ENCODE measurements around the gene CHCT1. TPM values are rescaled to one million over a fixed set of nuclear protein-coding genes. Genes with fewer than 3 reads are reported as not detected.

Gene CHCT1
- total and polyA plus RNA-seq, 2 donors (not counting 3 experiments of a cell fraction or from before 2014, with no cell fraction given): not detected

DNA sequence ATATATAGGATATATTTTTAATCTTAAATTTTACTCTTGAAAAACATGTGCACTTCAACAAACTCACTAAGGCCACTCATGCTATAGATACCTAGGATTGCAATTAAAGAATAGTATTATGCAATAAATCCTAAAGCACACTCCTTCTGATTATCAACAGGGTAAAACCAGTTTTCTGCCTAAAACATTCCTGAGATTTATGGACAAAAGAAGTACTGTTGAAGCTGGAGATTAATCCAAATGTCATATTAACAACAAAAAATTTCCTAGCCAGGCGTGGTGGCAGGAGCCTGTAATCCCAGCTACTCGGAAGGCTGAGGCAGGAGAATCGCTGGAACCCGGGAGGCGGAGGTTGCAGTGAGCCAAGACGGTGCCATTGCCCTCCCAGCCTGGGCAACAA is 21.4 kb downstream of the CHCT1 start:
- Histone ChIP-seq H3K4me3 (replicated peaks in 1 of 3; ENCODE audit: insufficient read depth in 1 of 3, low read depth in 1 of 3, low read length in 3 of 3) (no peak overlapping the region), H3K36me3 (ENCODE audit: control insufficient read depth in 2 of 2, extremely low read depth in 1 of 2, insufficient read depth in 2 of 2, low read length in 2 of 2) (peaks cover 7% of the 10 kb centered on the region in 2 experiments), H3K27me3 (ENCODE audit: control insufficient read depth in 2 of 2, insufficient read depth in 2 of 2, low read length in 2 of 2) (no peaks in the 10 kb centered on the region), H3K79me2 (ENCODE audit: control insufficient read depth, insufficient read depth, low read length) (no peaks in the 10 kb centered on the region), H3K9ac (replicated peaks; ENCODE audit: extremely low read depth, insufficient read depth, low read length) (no peak overlapping the region), H3K4me1 (ENCODE audit: control insufficient read depth, extremely low read depth, insufficient read depth, low read length) (no peaks in the 10 kb centered on the region), H2AFZ (ENCODE audit: low read depth, low read length) (no peak overlapping the region), H4K20me1 (replicated peaks; ENCODE audit: control insufficient read depth, extremely low read depth, insufficient read depth, low read length) (no peaks in the 10 kb centered on the region), H3K9me1 (replicated peaks; ENCODE audit: control insufficient read depth, extremely low read depth, insufficient read depth, low read length) (no peaks in the 10 kb centered on the region), H3K4me2 (ENCODE audit: insufficient read depth, low read length) (no peak overlapping the region), H3K27ac (ENCODE audit: insufficient read depth, low read depth, low read length) (no peak overlapping the region), H3K9me3 (replicated peaks; ENCODE audit: control insufficient read depth, insufficient read depth, low read length) (no peaks in the 10 kb centered on the region)
- no TSS peak for BruUV-seq (replicated peaks)
- ChIA-PET POLR2A (no interaction called here), CTCF (no interaction called here)
- intact Hi-C loops (cut with micrococcal nuclease) (no loop called here), dilution Hi-C loops (cut with MboI; ENCODE audit: extremely low pct_ligation_motif_present, low sequenced_read_pairs) (no loop called here)
- TF ChIP-seq, protein P1, sequence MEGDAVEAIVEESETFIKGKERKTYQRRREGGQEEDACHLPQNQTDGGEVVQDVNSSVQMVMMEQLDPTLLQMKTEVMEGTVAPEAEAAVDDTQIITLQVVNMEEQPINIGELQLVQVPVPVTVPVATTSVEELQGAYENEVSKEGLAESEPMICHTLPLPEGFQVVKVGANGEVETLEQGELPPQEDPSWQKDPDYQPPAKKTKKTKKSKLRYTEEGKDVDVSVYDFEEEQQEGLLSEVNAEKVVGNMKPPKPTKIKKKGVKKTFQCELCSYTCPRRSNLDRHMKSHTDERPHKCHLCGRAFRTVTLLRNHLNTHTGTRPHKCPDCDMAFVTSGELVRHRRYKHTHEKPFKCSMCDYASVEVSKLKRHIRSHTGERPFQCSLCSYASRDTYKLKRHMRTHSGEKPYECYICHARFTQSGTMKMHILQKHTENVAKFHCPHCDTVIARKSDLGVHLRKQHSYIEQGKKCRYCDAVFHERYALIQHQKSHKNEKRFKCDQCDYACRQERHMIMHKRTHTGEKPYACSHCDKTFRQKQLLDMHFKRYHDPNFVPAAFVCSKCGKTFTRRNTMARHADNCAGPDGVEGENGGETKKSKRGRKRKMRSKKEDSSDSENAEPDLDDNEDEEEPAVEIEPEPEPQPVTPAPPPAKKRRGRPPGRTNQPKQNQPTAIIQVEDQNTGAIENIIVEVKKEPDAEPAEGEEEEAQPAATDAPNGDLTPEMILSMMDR (IDR thresholded peaks at IDR 0.05; ENCODE audit: extremely low read depth in 1 of 2, insufficient read depth in 1 of 2, low read depth in 1 of 2, low read length in 2 of 2): no peak
- no peak for TF ChIP-seq POLR2A (IDR thresholded peaks at IDR 0.05; ENCODE audit: low read depth, low read length)
- no peak for TF ChIP-seq EZH2 (IDR thresholded peaks at IDR 0.05; ENCODE audit: borderline replicate concordance, low read depth, low read length, severe bottlenecking)
- DNase-seq (ENCODE audit: low read depth, low spot score): no peak
- no peak for FAIRE-seq

DNA sequence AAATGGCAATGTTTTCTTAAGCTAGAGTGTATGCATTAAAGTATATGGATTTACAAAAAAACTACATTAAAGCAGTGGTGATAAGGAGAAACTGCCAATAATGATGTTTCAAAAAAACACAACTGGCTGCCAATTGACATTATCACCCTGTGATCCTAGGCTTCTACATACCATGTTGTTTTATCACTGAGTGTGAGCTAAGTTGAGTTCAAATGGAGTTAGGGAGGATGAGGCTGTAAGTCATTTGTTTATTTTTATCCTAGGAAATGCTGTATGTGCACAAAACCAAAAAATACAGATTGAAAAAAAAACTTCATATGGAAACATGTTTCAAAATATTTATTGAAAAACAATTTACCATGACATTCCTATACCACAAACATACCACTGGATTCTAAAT is 22.9 kb downstream of the CHCT1 start:
- intact Hi-C loops (cut with micrococcal nuclease) (no loop called here), dilution Hi-C loops (cut with MboI; ENCODE audit: extremely low pct_ligation_motif_present, low sequenced_read_pairs) (no loop called here)
- BruUV-seq (replicated peaks): no TSS peak
- CTCF ChIA-PET: interaction anchor here (1.3 to 1.4 kb wide), 2 partner anchors 61 to 193 kb away, joined by 4 to 5 read pairs; no protein-coding TSS in a partner anchor
- DNase-seq (ENCODE audit: low read depth, low spot score): no peak
- no peak overlapping the region for H3K4me2 ChIP-seq (ENCODE audit: insufficient read depth, low read length)
- H3K9me1 ChIP-seq (replicated peaks; ENCODE audit: control insufficient read depth, extremely low read depth, insufficient read depth, low read length): no peaks in the 10 kb centered on the region
- no peaks in the 10 kb centered on the region for H3K4me1 ChIP-seq (ENCODE audit: control insufficient read depth, extremely low read depth, insufficient read depth, low read length)
- POLR2A ChIA-PET: no interaction called here
- no peak overlapping the region for H3K27ac ChIP-seq (ENCODE audit: insufficient read depth, low read depth, low read length)
- H3K9me3 ChIP-seq (replicated peaks; ENCODE audit: control insufficient read depth, insufficient read depth, low read length): no peaks in the 10 kb centered on the region
- FAIRE-seq: no peak
- no peaks in the 10 kb centered on the region for H3K27me3 ChIP-seq (ENCODE audit: control insufficient read depth in 2 of 2, insufficient read depth in 2 of 2, low read length in 2 of 2)
- no peaks in the 10 kb centered on the region for H3K79me2 ChIP-seq (ENCODE audit: control insufficient read depth, insufficient read depth, low read length)
- H3K4me3 ChIP-seq (replicated peaks in 1 of 3; ENCODE audit: insufficient read depth in 1 of 3, low read depth in 1 of 3, low read length in 3 of 3): no peak overlapping the region
- H3K9ac ChIP-seq (replicated peaks; ENCODE audit: extremely low read depth, insufficient read depth, low read length): no peak overlapping the region
- no peak overlapping the region for H2AFZ ChIP-seq (ENCODE audit: low read depth, low read length)
- no peaks in the 10 kb centered on the region for H4K20me1 ChIP-seq (replicated peaks; ENCODE audit: control insufficient read depth, extremely low read depth, insufficient read depth, low read length)
- H3K36me3 ChIP-seq (ENCODE audit: control insufficient read depth in 2 of 2, extremely low read depth in 1 of 2, insufficient read depth in 2 of 2, low read length in 2 of 2): peaks cover 7 to 9% of the 10 kb centered on the region in 2 experiments
- no peak for TF ChIP-seq POLR2A (IDR thresholded peaks at IDR 0.05; ENCODE audit: low read depth, low read length)
- TF ChIP-seq MYC (IDR thresholded peaks at IDR 0.05; ENCODE audit: low read depth, low read length): no peak
- TF ChIP-seq, protein P1 (IDR thresholded peaks at IDR 0.05; ENCODE audit: extremely low read depth in 1 of 2, insufficient read depth in 1 of 2, low read depth in 1 of 2, low read length in 2 of 2): no peak
- no peak for TF ChIP-seq EZH2 (IDR thresholded peaks at IDR 0.05; ENCODE audit: borderline replicate concordance, low read depth, low read length, severe bottlenecking)
- TF ChIP-seq, protein P2, sequence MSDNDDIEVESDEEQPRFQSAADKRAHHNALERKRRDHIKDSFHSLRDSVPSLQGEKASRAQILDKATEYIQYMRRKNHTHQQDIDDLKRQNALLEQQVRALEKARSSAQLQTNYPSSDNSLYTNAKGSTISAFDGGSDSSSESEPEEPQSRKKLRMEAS (IDR thresholded peaks at IDR 0.05; ENCODE audit: insufficient read depth, insufficient read length): no peak
